IMR-90 (cell line): ENCODE measurements around the gene TSC2. TPM values are rescaled to one million over a fixed set of nuclear protein-coding genes. Genes with fewer than 3 reads are reported as not detected.

Source experiments
- ATAC-seq: fragments of 200-7000 bp; cut with Tn5 transposase; 2 replicates; pipeline ENCODE4 v1.9.1; 2020; ENCODE audit warnings: low read depth, mild to moderate bottlenecking, moderate library complexity
- BruUV-seq: library from RNA; stranded (reverse); fragments of 400-500 nt; replicated peaks from 2 replicates; lab custom pipeline; 2021; lab: Mats Ljungman, UMichigan
- CTCF ChIA-PET: fragments of 300-600 bp; formaldehyde crosslinking; extraction: SDS; loops from one replicate; lab custom pipeline; 2021; ENCODE audit warnings: antibody characterized with exemption; lab: Yijun Ruan, JAX
- POLR2A ChIA-PET: fragments of 300-600 bp; sonication (Branson Sonifier 250); formaldehyde crosslinking; loops from one replicate; lab custom pipeline; 2022; ENCODE audit warnings: antibody characterized with exemption; ENCODE audit not compliant: unreplicated experiment; lab: Charles Lee
- DNase-seq: peaks from one replicate; pipeline ENCODE4 v3.0.0; 2013
- H2AFZ ChIP-seq: replicated peaks from 2 replicates; pipeline ENCODE3; 2013; ENCODE audit warnings: low read length, mild to moderate bottlenecking; ENCODE audit not compliant: poor library complexity
- H2AK5ac ChIP-seq: 2 replicates; pipeline ENCODE4 v1.6.1; 2013; ENCODE audit warnings: low read depth, low read length, inconsistent platforms
- H2AK9ac ChIP-seq: replicated peaks from 2 replicates; pipeline ENCODE3; 2013; ENCODE audit warnings: mild to moderate bottlenecking, low read depth, low read length, moderate library complexity; ENCODE audit not compliant: poor library complexity
- H2BK120ac ChIP-seq: 2 replicates; pipeline ENCODE4 v1.6.1; 2013; ENCODE audit warnings: low read depth, low read length, inconsistent platforms
- H2BK15ac ChIP-seq: 3 replicates; pipeline ENCODE4 v1.6.1; 2013; ENCODE audit warnings: low read depth, low read length, inconsistent platforms
- H2BK20ac ChIP-seq: 2 replicates; pipeline ENCODE4 v1.6.1; 2013; ENCODE audit warnings: low read depth, mild to moderate bottlenecking, inconsistent platforms, low read length, moderate library complexity
- H2BK5ac ChIP-seq: 2 replicates; pipeline ENCODE4 v1.6.1; 2013; ENCODE audit warnings: mild to moderate bottlenecking, low read depth, low read length, inconsistent platforms; ENCODE audit not compliant: poor library complexity, severe bottlenecking
- H3K14ac ChIP-seq: replicated peaks from 2 replicates; pipeline ENCODE4 v1.6.1; 2013; ENCODE audit warnings: low read depth, low read length, inconsistent platforms
- H3K18ac ChIP-seq: 2 replicates; pipeline ENCODE4 v1.6.1; 2013; ENCODE audit warnings: low read depth, low read length, control low read depth
- H3K23ac ChIP-seq: 2 replicates; pipeline ENCODE4 v1.6.1; 2013; ENCODE audit warnings: low read depth, low read length, inconsistent platforms
- H3K27ac ChIP-seq: 2 replicates; pipeline ENCODE4 v1.5.1; 2013; ENCODE audit warnings: mild to moderate bottlenecking, control low read depth, low read length; ENCODE audit not compliant: insufficient read depth
- H3K27me3 ChIP-seq: 2 replicates; pipeline ENCODE4 v1.6.1; 2013; ENCODE audit warnings: low read length; ENCODE audit not compliant: control insufficient read depth, insufficient read depth
- H3K36me3 ChIP-seq: 2 replicates; pipeline ENCODE4 v1.6.1; 2013; ENCODE audit warnings: low read length, mixed read lengths; ENCODE audit not compliant: control insufficient read depth, insufficient read depth
- H3K4ac ChIP-seq: 2 replicates; pipeline ENCODE4 v1.6.1; 2013; ENCODE audit warnings: low read depth, low read length, inconsistent platforms
- H3K4me1 ChIP-seq: 2 replicates; pipeline ENCODE4 v1.6.1; 2013; ENCODE audit warnings: low read length, mixed read lengths; ENCODE audit not compliant: control insufficient read depth, insufficient read depth
- H3K4me2 ChIP-seq: 2 replicates; pipeline ENCODE4 v1.6.1; 2013; ENCODE audit warnings: low read depth, mild to moderate bottlenecking, control low read depth, low read length, moderate library complexity
- H3K4me3 ChIP-seq: 2 replicates; pipeline ENCODE4 v1.5.1; 2013; ENCODE audit warnings: low read depth, mild to moderate bottlenecking, control low read depth, low read length, moderate library complexity; ENCODE audit not compliant: insufficient read depth
- H3K56ac ChIP-seq: 2 replicates; pipeline ENCODE4 v1.6.1; 2013; ENCODE audit warnings: low read length, inconsistent platforms; ENCODE audit not compliant: insufficient read depth; ENCODE audit errors: extremely low read depth
- H3K79me1 ChIP-seq, 2 experiments: 2 replicates each; pipeline ENCODE4 v1.6.1; 2013; ENCODE audit warnings: low read length in 2 of 2, inconsistent platforms in 1 of 2, low read depth in 1 of 2
- H3K9ac ChIP-seq: 2 replicates; pipeline ENCODE4 v1.6.1; 2013; ENCODE audit warnings: low read depth, low read length, control low read depth
- H3K9me1 ChIP-seq: 2 replicates; pipeline ENCODE4 v1.6.1; 2013; ENCODE audit warnings: low read length, inconsistent platforms; ENCODE audit not compliant: insufficient read depth
- H3K9me3 ChIP-seq: 2 replicates; pipeline ENCODE4 v1.6.1; 2013; ENCODE audit warnings: low read length; ENCODE audit not compliant: control insufficient read depth, insufficient read depth
- H4K20me1 ChIP-seq: 2 replicates; pipeline ENCODE4 v1.6.1; 2013; ENCODE audit warnings: low read length, inconsistent platforms; ENCODE audit not compliant: insufficient read depth
- H4K5ac ChIP-seq: 2 replicates; pipeline ENCODE4 v1.6.1; 2013; ENCODE audit warnings: mild to moderate bottlenecking, low read depth, low read length, control low read depth
- H4K8ac ChIP-seq, 2 experiments: 2 replicates each; pipeline ENCODE4 v1.6.1; 2013; ENCODE audit warnings: low read depth in 2 of 2, low read length in 2 of 2, control low read depth in 1 of 2, inconsistent platforms in 1 of 2
- H4K91ac ChIP-seq: 2 replicates; pipeline ENCODE4 v1.6.1; 2013; ENCODE audit warnings: low read depth, low read length, inconsistent platforms; ENCODE audit not compliant: insufficient read depth
- BHLHE40 ChIP-seq: fragments of 150-350 bp; IDR thresholded peaks from 2 replicates; pipeline ENCODE4 v1.6.1; 2016; ENCODE audit warnings: mild to moderate bottlenecking, low read depth, low read length
- CEBPB ChIP-seq: IDR thresholded peaks from 2 replicates; pipeline ENCODE4 v1.6.1; 2012; ENCODE audit warnings: low read depth, low read length, improper control_type of control experiment
- CHD1 ChIP-seq: IDR thresholded peaks from 2 replicates; pipeline ENCODE4 v1.6.1; 2012; ENCODE audit warnings: low read depth, low read length, improper control_type of control experiment
- MAZ ChIP-seq: IDR thresholded peaks from 2 replicates; pipeline ENCODE4 v1.6.1; 2012; ENCODE audit warnings: low read depth, mild to moderate bottlenecking, low read length, improper control_type of control experiment, moderate library complexity, borderline replicate concordance
- MXI1 ChIP-seq: IDR thresholded peaks from 2 replicates; pipeline ENCODE4 v1.6.1; 2012; ENCODE audit warnings: low read depth, mild to moderate bottlenecking, low read length, moderate library complexity, borderline replicate concordance
- NFE2L2 ChIP-seq: fragments of 150-350 bp; IDR thresholded peaks from 2 replicates; pipeline ENCODE4 v1.6.1; 2016; ENCODE audit warnings: low read depth, mild to moderate bottlenecking, low read length
- POLR2A ChIP-seq: IDR thresholded peaks from 2 replicates; pipeline ENCODE4 v1.6.1; 2012; ENCODE audit warnings: mild to moderate bottlenecking, low read depth, low read length
- RAD21 ChIP-seq: IDR thresholded peaks from 2 replicates; pipeline ENCODE4 v1.6.1; 2012; ENCODE audit warnings: low read length, improper control_type of control experiment
- RCOR1 ChIP-seq: IDR thresholded peaks from 2 replicates; pipeline ENCODE4 v1.6.1; 2012; ENCODE audit warnings: mild to moderate bottlenecking, low read length, improper control_type of control experiment; ENCODE audit not compliant: insufficient replicate concordance
- RFX5 ChIP-seq: IDR thresholded peaks from 2 replicates; pipeline ENCODE4 v1.8.0; 2012; ENCODE audit warnings: low read depth, mild to moderate bottlenecking, low read length, moderate library complexity
- SMC3 ChIP-seq: fragments of 150-350 bp; IDR thresholded peaks from 2 replicates; pipeline ENCODE4 v1.6.1; 2016; ENCODE audit warnings: low read depth, mild to moderate bottlenecking, antibody characterized with exemption, low read length, moderate library complexity
- WGBS, 2 experiments: methylation state at CpG; one replicate each; pipeline versions ENCODE4 v1.1.5 to v1.1.7; 2013; ENCODE audit warnings: missing lambda C conversion rate in 2 of 2; ENCODE audit not compliant: insufficient read length in 1 of 2; ENCODE audit errors: extremely low coverage in 2 of 2; 5-methylcytosine and 5-hydroxymethylcytosine counted together
- dilution Hi-C: fragments of 300-500 bp; cut with HindIII; formaldehyde crosslinking; loops from one replicate; pipeline ENCODE4 v1.14.3; 2018; ENCODE audit warnings: low sequenced_read_pairs; ENCODE audit not compliant: unreplicated experiment
- in situ Hi-C: fragments of 300-500 bp; cut with MboI; formaldehyde crosslinking; loops from 3 replicates; pipeline ENCODE4 v1.14.3; 2019; ENCODE audit warnings: low sequenced_read_pairs, inconsistent platforms, mixed read lengths
- intact Hi-C: fragments of 100-400 bp; cut with micrococcal nuclease; formaldehyde crosslinking; loops from 2 replicates; pipeline ENCODE4 v1.10.0; 2022
- polyA plus RNA-seq, 3 experiments: library from polyadenylated mRNA; depleted of rRNA; stranded (reverse); fragments of >200 nt; gene quantifications; 2 replicates each; pipeline ENCODE4 v1.2.3, GENCODE V29; 2012; ENCODE audit warnings: low replicate concordance in 1 of 3
- total RNA-seq: library from RNA; depleted of rRNA; stranded (reverse); fragments of >200 nt; gene quantifications from 2 replicates; pipeline ENCODE4 v1.2.3, GENCODE V29; 2012
- TF ChIP-seq, protein P1 (sequence below): fragments of 150-350 bp; IDR thresholded peaks from 2 replicates; pipeline ENCODE4 v1.6.1; 2016; ENCODE audit warnings: low read depth, mild to moderate bottlenecking, low read length, moderate library complexity, borderline replicate concordance
- TF ChIP-seq, protein P2 (sequence below): fragments of 150-350 bp; IDR thresholded peaks from 2 replicates; pipeline ENCODE4 v1.6.1; 2017; ENCODE audit warnings: mild to moderate bottlenecking, antibody characterized with exemption, low read length, low read depth
- TF ChIP-seq, protein P3 (sequence below): conservative IDR thresholded peaks from 2 replicates; pipeline ENCODE4 v1.5.1; 2012; ENCODE audit warnings: mild to moderate bottlenecking, low read depth, low read length, improper control_type of control experiment

The TSC2 gene
- total and polyA plus RNA-seq, 2 of the 4 experiments (the other 2 are of a cell fraction): 31.4 to 88.6 TPM

DNA sequence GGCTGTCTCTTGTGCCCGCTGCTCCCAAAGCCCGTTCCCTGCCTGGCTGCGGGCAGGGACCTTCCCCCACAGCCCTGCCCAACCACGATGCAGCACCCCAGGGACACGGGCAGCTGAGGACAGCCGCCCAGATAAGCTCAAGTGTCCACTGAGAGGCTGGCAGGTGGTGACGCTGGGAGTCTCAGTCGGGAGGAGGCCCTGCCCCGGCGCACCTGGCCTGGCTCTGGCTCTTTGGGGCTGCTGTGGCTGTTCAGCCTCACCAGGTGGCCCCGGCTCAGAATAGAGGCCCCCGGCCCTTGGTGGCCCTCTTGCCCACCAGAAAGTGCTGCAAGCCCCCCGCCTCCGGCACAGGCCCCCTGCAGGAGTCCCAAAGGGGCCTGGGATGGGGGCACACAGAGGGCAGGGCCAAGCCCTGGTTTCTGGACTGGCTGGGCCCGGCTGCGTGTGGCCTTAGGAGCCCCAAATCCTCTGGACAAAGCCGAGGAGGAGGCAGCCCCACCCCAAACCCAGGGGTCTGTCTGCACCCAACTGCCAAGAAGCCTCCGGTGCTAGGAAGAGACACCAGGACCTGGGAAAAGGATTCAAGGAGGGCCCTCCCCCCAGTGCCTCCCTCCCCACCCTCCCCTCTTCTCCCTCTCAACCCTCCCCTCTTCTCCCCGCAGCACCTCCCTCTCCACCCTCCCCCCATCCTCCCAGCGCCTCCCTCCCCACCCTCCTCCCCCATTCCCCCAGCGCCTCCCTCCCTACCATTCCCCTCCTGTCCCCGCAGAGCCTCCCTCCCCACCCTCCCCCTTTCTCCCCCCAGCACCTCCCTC is 5.4 kb upstream of the TSC2 start:
- H4K5ac ChIP-seq: no peak overlapping the region; the same call in 1 of the 2 replicates
- no peaks in the 10 kb centered on the region for H3K27me3 ChIP-seq
- no peak overlapping the region for H2BK15ac ChIP-seq
- WGBS, 2 experiments: 89% methylated on average over 12 of the region's 22 CpGs; no CpG with 5 or more reads in 1 of the 2 experiments
- DNase-seq: no peak
- no peak overlapping the region for H3K14ac ChIP-seq
- no peak overlapping the region for H2BK20ac ChIP-seq
- H2AFZ ChIP-seq: no peak overlapping the region
- peaks cover 17% of the 10 kb centered on the region for H3K9me1 ChIP-seq
- no peak overlapping the region for H3K23ac ChIP-seq
- in situ Hi-C loops (no loop called here), dilution Hi-C loops (no loop called here), intact Hi-C loops (no loop called here)
- ChIA-PET POLR2A (no interaction called here), CTCF (no interaction called here)
- no peak overlapping the region for H2BK5ac ChIP-seq
- BruUV-seq: no TSS peak
- H4K91ac ChIP-seq: peak overlapping the region; percentile 23; the same call in 1 of the 2 replicates
- no peak overlapping the region; the same call in 1 of the 2 replicates for H3K18ac ChIP-seq
- H4K8ac ChIP-seq: no peak overlapping the region
- H2AK9ac ChIP-seq: peak overlapping the region; percentile 77
- H3K79me1 ChIP-seq: peaks cover 16 to 47% of the 10 kb centered on the region in 2 experiments; a peak in 3 of 4 replicates
- no peaks in the 10 kb centered on the region; the same call in 1 of the 2 replicates for H4K20me1 ChIP-seq
- peaks cover 21% of the 10 kb centered on the region; the same call in 1 of the 2 replicates for H3K36me3 ChIP-seq
- peak overlapping the region; percentile 10; the same call in 1 of the 2 replicates for H2BK120ac ChIP-seq
- no peak overlapping the region for H3K4me3 ChIP-seq
- no peak overlapping the region for H3K4me2 ChIP-seq
- H3K4me1 ChIP-seq: peaks cover 42% of the 10 kb centered on the region
- H3K9me3 ChIP-seq: no peaks in the 10 kb centered on the region
- H3K56ac ChIP-seq: no peak overlapping the region
- peak overlapping the region; percentile 66 for H2AK5ac ChIP-seq
- H3K4ac ChIP-seq: peak overlapping the region; percentile 15
- H3K27ac ChIP-seq: no peak overlapping the region
- H3K9ac ChIP-seq: no peak overlapping the region
- ATAC-seq: no peak
- no peak for TF ChIP-seq MAZ
- TF ChIP-seq RCOR1: no peak
- no peak for TF ChIP-seq SMC3
- TF ChIP-seq, protein P1, sequence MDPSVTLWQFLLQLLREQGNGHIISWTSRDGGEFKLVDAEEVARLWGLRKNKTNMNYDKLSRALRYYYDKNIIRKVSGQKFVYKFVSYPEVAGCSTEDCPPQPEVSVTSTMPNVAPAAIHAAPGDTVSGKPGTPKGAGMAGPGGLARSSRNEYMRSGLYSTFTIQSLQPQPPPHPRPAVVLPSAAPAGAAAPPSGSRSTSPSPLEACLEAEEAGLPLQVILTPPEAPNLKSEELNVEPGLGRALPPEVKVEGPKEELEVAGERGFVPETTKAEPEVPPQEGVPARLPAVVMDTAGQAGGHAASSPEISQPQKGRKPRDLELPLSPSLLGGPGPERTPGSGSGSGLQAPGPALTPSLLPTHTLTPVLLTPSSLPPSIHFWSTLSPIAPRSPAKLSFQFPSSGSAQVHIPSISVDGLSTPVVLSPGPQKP: no peak
- TF ChIP-seq, protein P2, sequence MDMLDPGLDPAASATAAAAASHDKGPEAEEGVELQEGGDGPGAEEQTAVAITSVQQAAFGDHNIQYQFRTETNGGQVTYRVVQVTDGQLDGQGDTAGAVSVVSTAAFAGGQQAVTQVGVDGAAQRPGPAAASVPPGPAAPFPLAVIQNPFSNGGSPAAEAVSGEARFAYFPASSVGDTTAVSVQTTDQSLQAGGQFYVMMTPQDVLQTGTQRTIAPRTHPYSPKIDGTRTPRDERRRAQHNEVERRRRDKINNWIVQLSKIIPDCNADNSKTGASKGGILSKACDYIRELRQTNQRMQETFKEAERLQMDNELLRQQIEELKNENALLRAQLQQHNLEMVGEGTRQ: no peak
- TF ChIP-seq, protein P3, sequence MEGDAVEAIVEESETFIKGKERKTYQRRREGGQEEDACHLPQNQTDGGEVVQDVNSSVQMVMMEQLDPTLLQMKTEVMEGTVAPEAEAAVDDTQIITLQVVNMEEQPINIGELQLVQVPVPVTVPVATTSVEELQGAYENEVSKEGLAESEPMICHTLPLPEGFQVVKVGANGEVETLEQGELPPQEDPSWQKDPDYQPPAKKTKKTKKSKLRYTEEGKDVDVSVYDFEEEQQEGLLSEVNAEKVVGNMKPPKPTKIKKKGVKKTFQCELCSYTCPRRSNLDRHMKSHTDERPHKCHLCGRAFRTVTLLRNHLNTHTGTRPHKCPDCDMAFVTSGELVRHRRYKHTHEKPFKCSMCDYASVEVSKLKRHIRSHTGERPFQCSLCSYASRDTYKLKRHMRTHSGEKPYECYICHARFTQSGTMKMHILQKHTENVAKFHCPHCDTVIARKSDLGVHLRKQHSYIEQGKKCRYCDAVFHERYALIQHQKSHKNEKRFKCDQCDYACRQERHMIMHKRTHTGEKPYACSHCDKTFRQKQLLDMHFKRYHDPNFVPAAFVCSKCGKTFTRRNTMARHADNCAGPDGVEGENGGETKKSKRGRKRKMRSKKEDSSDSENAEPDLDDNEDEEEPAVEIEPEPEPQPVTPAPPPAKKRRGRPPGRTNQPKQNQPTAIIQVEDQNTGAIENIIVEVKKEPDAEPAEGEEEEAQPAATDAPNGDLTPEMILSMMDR: no peak
- TF ChIP-seq CHD1: no peak
- no peak for TF ChIP-seq BHLHE40
- TF ChIP-seq POLR2A: no peak
- TF ChIP-seq RFX5: no peak
- no peak for TF ChIP-seq CEBPB
- no peak for TF ChIP-seq MXI1
- TF ChIP-seq RAD21: no peak
- TF ChIP-seq NFE2L2: no peak
